Measurements from ENCODE around the gene GTF3C4. TPM values are rescaled to one million over a fixed set of nuclear protein-coding genes. Genes with fewer than 3 reads are reported as not detected.

GTF3C4 gene
- total RNA-seq, 1 experiment from 2014 or later: 17.1 TPM

DNA sequence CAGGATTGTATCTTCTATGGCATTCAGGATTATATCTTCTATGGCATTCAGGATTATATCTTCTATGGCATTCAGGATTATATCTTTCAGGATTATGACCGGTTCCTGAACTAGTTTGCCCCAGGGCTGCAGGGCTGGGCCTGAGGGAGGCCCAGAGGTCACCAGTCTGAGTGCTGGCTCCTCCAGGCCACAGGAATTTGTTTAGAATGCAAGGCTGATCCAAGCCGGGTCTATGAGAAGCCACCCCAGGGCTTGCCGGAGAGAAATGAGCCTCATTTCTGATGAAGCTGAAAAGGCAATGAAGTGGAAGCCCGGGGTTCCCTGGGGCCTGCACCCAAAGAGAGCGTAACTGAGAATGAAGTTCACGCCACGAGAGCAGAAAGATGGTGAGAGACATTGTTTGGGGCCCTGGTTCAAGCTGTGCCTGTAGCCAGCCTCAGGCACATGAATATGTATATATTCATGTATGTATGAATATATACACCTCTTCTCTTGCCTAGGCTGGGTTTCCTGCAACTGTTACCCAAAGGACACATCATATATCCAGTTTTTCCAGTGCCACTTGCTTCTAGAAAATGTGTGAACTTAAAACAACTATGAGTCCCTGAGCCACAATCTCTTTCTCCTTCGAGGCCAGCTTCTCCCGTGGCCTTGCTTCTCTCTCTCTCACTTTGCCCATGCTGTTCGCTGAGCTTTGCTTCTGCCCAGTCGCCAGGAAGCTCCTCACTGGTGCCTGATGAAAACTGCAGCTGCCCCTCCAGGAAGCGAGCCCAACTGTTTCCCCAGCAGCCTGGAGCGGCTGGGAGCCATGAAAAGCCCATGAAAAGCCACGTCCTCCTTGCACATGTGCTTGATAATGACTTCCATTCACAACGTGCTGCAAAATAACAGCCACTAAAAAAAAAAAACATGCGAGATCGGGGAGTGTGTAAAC lies 62.3 kb downstream of the GTF3C4 start:
- no peaks in the 10 kb centered on the region for H3K9me3 ChIP-seq (replicated peaks)
- H3K36me3 ChIP-seq: no peaks in the 10 kb centered on the region
- DNase-seq (ENCODE audit: low read depth in 1 of 2, low spot score in 2 of 2): no peak
- no peak overlapping the region for H3K27ac ChIP-seq
- 0 out of 2 replicates have a peak, but pooled peaks cover 4% of the 10 kb centered on the region for H3K27me3 ChIP-seq (replicated peaks)
- H3K4me3 ChIP-seq: no peak overlapping the region
- no peaks in the 10 kb centered on the region for H3K4me1 ChIP-seq (replicated peaks)

- 0 out of 2 replicates have a peak, but pooled peaks cover 4% of the 10 kb centered on the region for H3K27me3 ChIP-seq (replicated peaks)
- H3K4me1 ChIP-seq (replicated peaks): no peaks in the 10 kb centered on the region
- no peak overlapping the region for H3K27ac ChIP-seq
- no peaks in the 10 kb centered on the region for H3K9me3 ChIP-seq (replicated peaks)
- no peak for DNase-seq (ENCODE audit: low read depth in 1 of 2, low spot score in 2 of 2)
- H3K36me3 ChIP-seq: no peaks in the 10 kb centered on the region
- no peak overlapping the region for H3K4me3 ChIP-seq
Measured at GRCh38 chr9:132733260-132733815, 63.1 kb downstream of the GTF3C4 start.

- H3K27me3 ChIP-seq (replicated peaks): no peaks in the 10 kb centered on the region
Measured at GRCh38 chr9:132739710-132740310, 69.5 kb downstream of the GTF3C4 start.

DNA sequence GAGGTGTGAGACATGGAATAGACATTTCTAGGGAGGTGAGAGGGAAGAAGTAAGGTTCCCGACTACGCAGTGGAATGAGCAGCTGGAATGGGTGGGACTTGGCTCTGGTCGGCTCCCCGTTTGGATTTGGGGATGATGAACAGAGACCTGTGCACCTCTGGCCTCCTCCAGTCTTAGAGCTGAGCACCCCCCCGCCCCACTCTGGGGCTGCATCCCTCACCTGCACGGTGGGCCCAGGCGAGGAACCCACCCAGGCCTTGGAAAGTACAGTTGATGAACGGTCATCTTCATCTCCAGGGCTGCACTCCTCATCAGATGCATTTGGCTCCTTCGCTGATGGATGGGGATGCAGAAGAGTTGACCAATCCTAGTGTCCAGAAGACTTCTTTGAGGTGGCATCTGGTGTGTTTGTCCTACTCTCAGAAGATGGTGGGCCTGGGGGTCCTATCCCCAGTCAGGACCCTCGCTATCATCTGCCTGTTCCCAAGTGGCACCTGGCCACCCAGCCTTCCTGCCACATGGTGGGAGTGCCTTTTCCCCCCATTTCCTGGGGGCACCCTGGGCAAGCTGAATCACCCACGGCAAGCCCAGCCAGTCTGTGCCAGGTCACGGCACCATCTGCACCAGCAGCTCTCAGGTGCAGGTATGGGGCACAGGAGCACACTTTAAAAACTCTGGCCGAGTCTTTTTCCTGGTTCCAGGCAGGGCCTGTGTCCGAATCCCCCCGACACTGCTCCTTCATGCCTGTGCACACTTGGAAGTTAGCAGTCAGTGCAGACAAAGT lies 70.5 kb downstream of the GTF3C4 start:
- H3K4me3 ChIP-seq: no peak overlapping the region
- DNase-seq (ENCODE audit: low read depth in 1 of 2, low spot score in 2 of 2): no peak
- no peak overlapping the region for H3K27ac ChIP-seq
- H3K36me3 ChIP-seq: no peaks in the 10 kb centered on the region
- H3K4me1 ChIP-seq (replicated peaks): no peaks in the 10 kb centered on the region
- no peaks in the 10 kb centered on the region for H3K9me3 ChIP-seq (replicated peaks)
- H3K27me3 ChIP-seq (replicated peaks): no peaks in the 10 kb centered on the region

More at GRCh38 chr9:132739710-132740310, 69.5 kb downstream of the GTF3C4 start:
- H3K27ac ChIP-seq: no peak overlapping the region
- H3K36me3 ChIP-seq: no peaks in the 10 kb centered on the region
- no peaks in the 10 kb centered on the region for H3K9me3 ChIP-seq (replicated peaks)
- no peak for DNase-seq (ENCODE audit: low read depth in 1 of 2, low spot score in 2 of 2)
- H3K4me1 ChIP-seq (replicated peaks): no peaks in the 10 kb centered on the region
- H3K4me3 ChIP-seq: no peak overlapping the region

DNA sequence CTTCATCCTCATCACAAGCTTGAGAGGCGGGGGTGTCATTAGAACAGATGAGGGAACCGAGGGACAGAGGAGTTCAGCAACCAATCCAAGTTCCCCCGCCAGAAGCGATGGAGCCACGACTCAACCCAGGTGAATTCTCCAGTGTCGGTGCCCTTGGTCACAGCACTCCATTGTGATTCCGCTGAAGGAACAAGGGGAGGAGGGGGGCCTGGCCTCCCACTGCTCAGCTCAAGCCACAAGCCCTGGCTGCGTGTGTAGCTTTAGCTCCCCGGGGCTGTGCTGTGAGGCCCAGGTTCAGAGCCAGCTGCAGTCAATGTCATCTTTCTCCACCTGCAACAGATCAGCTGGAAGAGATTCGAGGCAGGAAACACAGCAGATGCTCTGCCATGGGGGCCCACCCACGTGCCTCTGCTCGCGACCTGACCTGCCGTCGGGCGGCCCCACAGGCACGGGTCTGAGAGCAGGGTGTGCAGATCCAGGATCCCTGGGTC lies 72.6 kb downstream of the GTF3C4 start:
- no peaks in the 10 kb centered on the region for H3K9me3 ChIP-seq (replicated peaks)
- H3K27ac ChIP-seq: no peak overlapping the region
- DNase-seq (ENCODE audit: low read depth in 1 of 2, low spot score in 2 of 2): no peak
- no peaks in the 10 kb centered on the region for H3K4me1 ChIP-seq (replicated peaks)
- H3K4me3 ChIP-seq: no peak overlapping the region
- no peaks in the 10 kb centered on the region for H3K36me3 ChIP-seq
- H3K27me3 ChIP-seq (replicated peaks): no peaks in the 10 kb centered on the region

DNA sequence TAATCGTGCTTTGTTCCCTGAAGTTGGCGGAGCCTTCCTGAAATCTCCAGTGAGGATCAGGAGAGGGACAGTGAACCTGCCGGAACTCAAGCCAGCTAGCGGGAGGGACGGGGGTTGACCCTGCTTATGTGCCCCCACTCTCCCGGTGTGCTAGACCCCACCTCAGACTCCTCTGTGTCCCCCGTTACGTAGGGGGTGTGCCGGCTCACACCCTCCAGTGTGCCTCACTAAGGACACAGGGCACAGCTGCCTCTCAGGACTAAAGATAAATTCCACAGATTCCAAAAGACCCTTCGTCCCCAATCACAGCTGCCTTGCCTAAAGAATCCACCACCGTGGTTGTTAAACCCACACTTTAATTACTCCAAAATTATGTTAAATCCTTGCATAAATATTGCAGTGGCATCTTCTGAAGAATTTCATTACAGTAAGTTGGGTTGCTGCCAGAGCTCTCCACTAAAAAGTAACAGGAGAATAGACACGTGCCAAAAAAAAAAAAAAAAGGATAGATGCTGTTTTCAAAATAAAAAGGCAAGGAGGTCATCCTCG lies 73.7 kb downstream of the GTF3C4 start:
- Histone ChIP-seq H3K36me3 (no peaks in the 10 kb centered on the region), H3K9me3 (replicated peaks) (no peaks in the 10 kb centered on the region), H3K4me3 (no peak overlapping the region), H3K4me1 (replicated peaks) (no peaks in the 10 kb centered on the region), H3K27me3 (replicated peaks) (no peaks in the 10 kb centered on the region), H3K27ac (no peak overlapping the region)
- no peak for DNase-seq (ENCODE audit: low read depth in 1 of 2, low spot score in 2 of 2)

Other genes starting within 250 kb of the GTF3C4 start
- not detected in 2 replicates for gene BARHL1, start 87.9 kb upstream of the GTF3C4 start, total RNA-seq (2014; rRNA removed; shearing (Covaris generic))
- 9.7 and 12.1 TPM in 2 replicates for gene DDX31, start 481 bp upstream of the GTF3C4 start, total RNA-seq (2014; rRNA removed; shearing (Covaris generic))
- 0.13 TPM in 1 of 2 replicates, not detected in the other for gene AK8, start 207.8 kb downstream of the GTF3C4 start, total RNA-seq (2014; rRNA removed; shearing (Covaris generic))
- 1.2 and 1.8 TPM in 2 replicates for gene SPACA9, start 208.4 kb downstream of the GTF3C4 start, total RNA-seq (2014; rRNA removed; shearing (Covaris generic))

Measured in SJSA1 (cell line).